Effector memory CD8-positive, alpha-beta T cell (primary cell): ENCODE data around the gene CDHR2.

Source experiments
- ATAC-seq: fragments of 150-1000 bp; cut with Tn5 transposase; replicated peaks from 2 replicates; pipeline ENCODE4 v1.10.0; 2021; ENCODE audit warnings: mild to moderate bottlenecking, moderate library complexity
- DNase-seq, 3 experiments: peaks; one replicate each; pipeline ENCODE4 v3.0.0; 2021
- H3K27ac Mint-ChIP-seq, 2 donors: one replicate each; pipeline ENCODE4 v1.8.0; 2022; ENCODE audit warnings: mild to moderate bottlenecking in 2 of 2, mixed read lengths in 2 of 2, moderate library complexity in 2 of 2
- H3K27me3 Mint-ChIP-seq, 2 donors: one replicate each; pipeline ENCODE4 v1.8.0; 2022; ENCODE audit warnings: mixed read lengths in 2 of 2
- H3K36me3 Mint-ChIP-seq: one replicate; pipeline ENCODE4 v1.8.0; 2022; ENCODE audit warnings: mild to moderate bottlenecking, moderate library complexity, mixed read lengths; ENCODE audit not compliant: insufficient read depth
- H3K4me1 Mint-ChIP-seq, 2 donors: one replicate each; pipeline ENCODE4 v1.8.0; 2022; ENCODE audit warnings: low read depth in 2 of 2, mixed read lengths in 2 of 2
- H3K4me3 Mint-ChIP-seq, 2 donors: one replicate each; pipeline ENCODE4 v1.8.0; 2022; ENCODE audit warnings: mild to moderate bottlenecking in 2 of 2, mixed read lengths in 2 of 2, moderate library complexity in 2 of 2
- H3K9me3 Mint-ChIP-seq, 2 donors: one replicate each; pipeline ENCODE4 v1.8.0; 2022; ENCODE audit warnings: mixed read lengths in 2 of 2

CDHR2 gene

GRCh38 chr5:176621661-176622079 lies 72.5 kb downstream of the CDHR2 start:
- no peak overlapping the region for H3K27ac Mint-ChIP-seq
- peaks cover 56 to 90% of the 10 kb centered on the region in 2 donors for H3K27me3 Mint-ChIP-seq
- H3K36me3 Mint-ChIP-seq, result peaks cover 3% of the 10 kb centered on the region
- DNase-seq (no peak), ATAC-seq (no peak)
- peaks cover 7 to 9% of the 10 kb centered on the region in 2 donors for H3K4me1 Mint-ChIP-seq
- H3K9me3 Mint-ChIP-seq, result no peaks in the 10 kb centered on the region
- H3K4me3 Mint-ChIP-seq, result no peak overlapping the region

- Mint-ChIP-seq H3K4me3 (no peak overlapping the region), H3K27ac (no peak overlapping the region), H3K9me3 (no peaks in the 10 kb centered on the region), H3K4me1 (peaks cover 7 to 10% of the 10 kb centered on the region in 2 donors), H3K36me3 (peaks cover 3% of the 10 kb centered on the region), H3K27me3 (peaks cover 51 to 90% of the 10 kb centered on the region in 2 donors)
- ATAC-seq, result no peak
- DNase-seq, result no peak
These were observed 75.0 kb downstream of the CDHR2 start for GRCh38 chr5:176624142-176624541.

GRCh38 chr5:176624938-176625337 lies 75.8 kb downstream of the CDHR2 start:
- DNase-seq (no peak), ATAC-seq (no peak)
- Mint-ChIP-seq H3K36me3 (peaks cover 3% of the 10 kb centered on the region), H3K9me3 (no peaks in the 10 kb centered on the region), H3K4me3 (no peak overlapping the region), H3K4me1 (peaks cover 7 to 10% of the 10 kb centered on the region in 2 donors), H3K27ac (no peak overlapping the region), H3K27me3 (peaks cover 47 to 90% of the 10 kb centered on the region in 2 donors)

- no peak overlapping the region for H3K4me3 Mint-ChIP-seq
- peaks cover 2 to 5% of the 10 kb centered on the region in 2 donors for H3K4me1 Mint-ChIP-seq
- peaks cover 42 to 86% of the 10 kb centered on the region in 2 donors for H3K27me3 Mint-ChIP-seq
- DNase-seq (no peak), ATAC-seq (no peak)
- peaks cover 3% of the 10 kb centered on the region for H3K36me3 Mint-ChIP-seq
- no peak overlapping the region for H3K27ac Mint-ChIP-seq
- no peaks in the 10 kb centered on the region for H3K9me3 Mint-ChIP-seq
These were observed 76.4 kb downstream of the CDHR2 start for GRCh38 chr5:176625512-176625911.

- H3K9me3 Mint-ChIP-seq, result no peaks in the 10 kb centered on the region
- peaks cover 42 to 86% of the 10 kb centered on the region in 2 donors for H3K27me3 Mint-ChIP-seq
- DNase-seq (no peak), ATAC-seq (no peak)
- H3K4me1 Mint-ChIP-seq, result peaks cover 4 to 6% of the 10 kb centered on the region in 2 donors
- no peak overlapping the region for H3K4me3 Mint-ChIP-seq
- H3K27ac Mint-ChIP-seq, result no peak overlapping the region
- no peaks in the 10 kb centered on the region for H3K36me3 Mint-ChIP-seq
These were observed 77.1 kb downstream of the CDHR2 start for GRCh38 chr5:176625966-176626875.

- Mint-ChIP-seq H3K4me3 (no peak overlapping the region), H3K27me3 (peaks cover 44 to 86% of the 10 kb centered on the region in 2 donors), H3K27ac (no peak overlapping the region), H3K9me3 (no peaks in the 10 kb centered on the region), H3K36me3 (no peaks in the 10 kb centered on the region), H3K4me1 (peaks cover 4 to 6% of the 10 kb centered on the region in 2 donors)
- DNase-seq (no peak), ATAC-seq (no peak)
These were observed 77.7 kb downstream of the CDHR2 start for GRCh38 chr5:176626876-176627236.

GRCh38 chr5:176627582-176627981 lies 78.4 kb downstream of the CDHR2 start:
- ATAC-seq (no peak), DNase-seq (no peak)
- H3K27ac Mint-ChIP-seq, result no peak overlapping the region
- H3K4me3 Mint-ChIP-seq, result no peak overlapping the region
- H3K27me3 Mint-ChIP-seq, result peaks cover 39 to 86% of the 10 kb centered on the region in 2 donors
- H3K36me3 Mint-ChIP-seq, result no peaks in the 10 kb centered on the region
- no peaks in the 10 kb centered on the region for H3K9me3 Mint-ChIP-seq
- H3K4me1 Mint-ChIP-seq, result peaks cover 4 to 6% of the 10 kb centered on the region in 2 donors

GRCh38 chr5:176628406-176629228 lies 79.5 kb downstream of the CDHR2 start:
- no peak for ATAC-seq
- peaks cover 41 to 94% of the 10 kb centered on the region in 2 donors for H3K27me3 Mint-ChIP-seq
- H3K4me1 Mint-ChIP-seq, result peaks cover 4 to 6% of the 10 kb centered on the region in 2 donors
- H3K36me3 Mint-ChIP-seq, result peaks cover 2% of the 10 kb centered on the region
- H3K4me3 Mint-ChIP-seq, result peak overlapping the region in 1 of 2 donors; percentile 37
- no peak for DNase-seq
- no peaks in the 10 kb centered on the region for H3K9me3 Mint-ChIP-seq
- no peak overlapping the region for H3K27ac Mint-ChIP-seq

GRCh38 chr5:176629317-176629852 lies 80.2 kb downstream of the CDHR2 start:
- H3K27ac Mint-ChIP-seq, result no peak overlapping the region
- peak overlapping the region; percentile 37 to 49 for H3K4me3 Mint-ChIP-seq
- DNase-seq (no peak), ATAC-seq (no peak)
- peaks cover 2% of the 10 kb centered on the region for H3K36me3 Mint-ChIP-seq
- no peaks in the 10 kb centered on the region for H3K9me3 Mint-ChIP-seq
- peaks cover 4 to 6% of the 10 kb centered on the region in 2 donors for H3K4me1 Mint-ChIP-seq
- H3K27me3 Mint-ChIP-seq, result peaks cover 48 to 96% of the 10 kb centered on the region in 2 donors

- peaks cover 6% of the 10 kb centered on the region for H3K36me3 Mint-ChIP-seq
- DNase-seq, result peak in 2 of 3 experiments; percentile 27 to 41
- peaks cover 0 to 3% of the 10 kb centered on the region in 2 donors for H3K9me3 Mint-ChIP-seq
- H3K27me3 Mint-ChIP-seq, result peaks cover 53 to 96% of the 10 kb centered on the region in 2 donors
- H3K4me1 Mint-ChIP-seq, result peaks cover 4 to 6% of the 10 kb centered on the region in 2 donors
- ATAC-seq, result peak; percentile 92
- H3K27ac Mint-ChIP-seq, result no peak within 1 kb of the TSS
- H3K4me3 Mint-ChIP-seq, result peak within 1 kb of the TSS; percentile 43 to 49
These were observed 80.9 kb downstream of the CDHR2 start, which contains the start of the genes EIF4E1B and SNCB for GRCh38 chr5:176629853-176630680. EIF4E1B (plus strand) TSS chr5:176630675; CDS start chr5:176642788, 12,113 bp downstream. SNCB (minus strand) TSS chr5:176630534; CDS start chr5:176629654, 880 bp downstream.

- Mint-ChIP-seq H3K4me1 (peaks cover 4 to 6% of the 10 kb centered on the region in 2 donors), H3K36me3 (peaks cover 9% of the 10 kb centered on the region), H3K27ac (no peak overlapping the region), H3K4me3 (peak overlapping the region in 1 of 2 donors; percentile 25), H3K9me3 (peaks cover 0 to 7% of the 10 kb centered on the region in 2 donors), H3K27me3 (peaks cover 55 to 96% of the 10 kb centered on the region in 2 donors)
- ATAC-seq, result no peak
- DNase-seq, result no peak
These were observed 81.6 kb downstream of the CDHR2 start for GRCh38 chr5:176630681-176631222.
